ENCODE data around the gene ESYT2.
"Not testable (repeated sequence)": the region's sequence is repeated elsewhere in the genome, so short reads cannot be mapped to it uniquely, and the experiment has no call there.

The ESYT2 gene

GRCh38 chr7:158829342-158830210, at the start of gene ESYT2 (continued):
- TF ChIP-seq, protein P1, sequence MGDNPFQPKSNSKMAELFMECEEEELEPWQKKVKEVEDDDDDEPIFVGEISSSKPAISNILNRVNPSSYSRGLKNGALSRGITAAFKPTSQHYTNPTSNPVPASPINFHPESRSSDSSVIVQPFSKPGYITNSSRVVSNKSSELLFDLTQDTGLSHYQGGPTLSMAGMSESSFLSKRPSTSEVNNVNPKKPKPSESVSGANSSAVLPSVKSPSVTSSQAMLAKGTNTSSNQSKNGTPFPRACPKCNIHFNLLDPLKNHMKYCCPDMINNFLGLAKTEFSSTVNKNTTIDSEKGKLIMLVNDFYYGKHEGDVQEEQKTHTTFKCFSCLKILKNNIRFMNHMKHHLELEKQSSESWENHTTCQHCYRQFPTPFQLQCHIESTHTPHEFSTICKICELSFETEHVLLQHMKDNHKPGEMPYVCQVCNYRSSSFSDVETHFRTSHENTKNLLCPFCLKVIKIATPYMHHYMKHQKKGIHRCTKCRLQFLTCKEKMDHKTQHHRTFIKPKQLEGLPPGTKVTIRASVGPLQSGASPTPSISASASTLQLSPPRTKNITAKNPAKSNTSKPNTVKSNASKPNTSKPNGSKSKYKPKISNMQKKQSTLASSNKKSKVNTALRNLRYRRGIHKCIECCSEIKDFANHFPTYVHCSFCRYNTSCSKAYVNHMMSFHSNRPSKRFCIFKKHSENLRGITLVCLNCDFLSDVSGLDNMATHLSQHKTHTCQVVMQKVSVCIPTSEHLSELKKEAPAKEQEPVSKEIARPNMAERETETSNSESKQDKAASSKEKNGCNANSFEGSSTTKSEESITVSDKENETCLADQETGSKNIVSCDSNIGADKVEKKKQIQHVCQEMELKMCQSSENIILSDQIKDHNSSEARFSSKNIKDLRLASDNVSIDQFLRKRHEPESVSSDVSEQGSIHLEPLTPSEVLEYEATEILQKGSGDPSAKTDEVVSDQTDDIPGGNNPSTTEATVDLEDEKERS (tag by site-specific recombination; IDR thresholded peaks at IDR 0.05): no peak
- TF ChIP-seq ZNF777 (tag by site-specific recombination; IDR thresholded peaks at IDR 0.05; ENCODE audit: borderline replicate concordance) (peak; percentile 87; the same call in 1 of the 2 replicates), ZNF555 (tag by site-specific recombination; conservative IDR thresholded peaks at IDR 0.05) (no peak), ZNF404 (tag by site-specific recombination; IDR thresholded peaks at IDR 0.05) (no peak), ZNF658 (tag by site-specific recombination; IDR thresholded peaks at IDR 0.05) (no peak), ZNF544 (tag by site-specific recombination; IDR thresholded peaks at IDR 0.05) (no peak), ZBTB1 (tag by site-specific recombination; IDR thresholded peaks at IDR 0.05) (0 out of 2 replicates have a peak, but pooled peaks have one; percentile 16), ZNF155 (tag by site-specific recombination; IDR thresholded peaks at IDR 0.05) (no peak), ZNF76 (tag by site-specific recombination; IDR thresholded peaks at IDR 0.05; ENCODE audit: borderline replicate concordance, low read depth) (peak; percentile 69), ZNF449 (tag by site-specific recombination; IDR thresholded peaks at IDR 0.05) (peak; percentile 66), SP7 (tag by site-specific recombination; IDR thresholded peaks at IDR 0.05) (peak; percentile 92), ZFP69B (tag by site-specific recombination; IDR thresholded peaks at IDR 0.05) (peak; percentile 46; the same call in 1 of the 2 replicates), RBAK (tag by site-specific recombination; IDR thresholded peaks at IDR 0.05) (no peak), KLF1 (tag by site-specific recombination; IDR thresholded peaks at IDR 0.05) (peak; percentile 89), GLI4 (tag by site-specific recombination; IDR thresholded peaks at IDR 0.05) (peak; percentile 28; the same call in 1 of the 2 replicates), IKZF3 (tag by site-specific recombination; IDR thresholded peaks at IDR 0.05) (peak; percentile 10; the same call in 1 of the 2 replicates), PBX3 (CRISPR knock-in tag; IDR thresholded peaks at IDR 0.05) (no peak), ZNF776 (tag by site-specific recombination; IDR thresholded peaks at IDR 0.05; ENCODE audit: borderline replicate concordance) (no peak)
- TF ChIP-seq, protein P2, sequence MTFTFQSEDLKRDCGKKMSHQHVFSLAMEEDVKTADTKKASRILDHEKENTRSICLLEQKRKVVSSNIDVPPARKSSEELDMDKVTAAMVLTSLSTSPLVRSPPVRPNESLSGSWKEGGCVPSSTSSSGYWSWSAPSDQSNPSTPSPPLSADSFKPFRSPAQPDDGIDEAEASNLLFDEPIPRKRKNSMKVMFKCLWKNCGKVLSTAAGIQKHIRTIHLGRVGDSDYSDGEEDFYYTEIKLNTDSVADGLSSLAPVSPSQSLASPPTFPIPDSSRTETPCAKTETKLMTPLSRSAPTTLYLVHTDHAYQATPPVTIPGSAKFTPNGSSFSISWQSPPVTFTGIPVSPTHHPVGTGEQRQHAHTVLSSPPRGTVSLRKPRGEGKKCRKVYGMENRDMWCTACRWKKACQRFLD (tag by site-specific recombination; IDR thresholded peaks at IDR 0.05): no peak
- TF ChIP-seq, protein P3, sequence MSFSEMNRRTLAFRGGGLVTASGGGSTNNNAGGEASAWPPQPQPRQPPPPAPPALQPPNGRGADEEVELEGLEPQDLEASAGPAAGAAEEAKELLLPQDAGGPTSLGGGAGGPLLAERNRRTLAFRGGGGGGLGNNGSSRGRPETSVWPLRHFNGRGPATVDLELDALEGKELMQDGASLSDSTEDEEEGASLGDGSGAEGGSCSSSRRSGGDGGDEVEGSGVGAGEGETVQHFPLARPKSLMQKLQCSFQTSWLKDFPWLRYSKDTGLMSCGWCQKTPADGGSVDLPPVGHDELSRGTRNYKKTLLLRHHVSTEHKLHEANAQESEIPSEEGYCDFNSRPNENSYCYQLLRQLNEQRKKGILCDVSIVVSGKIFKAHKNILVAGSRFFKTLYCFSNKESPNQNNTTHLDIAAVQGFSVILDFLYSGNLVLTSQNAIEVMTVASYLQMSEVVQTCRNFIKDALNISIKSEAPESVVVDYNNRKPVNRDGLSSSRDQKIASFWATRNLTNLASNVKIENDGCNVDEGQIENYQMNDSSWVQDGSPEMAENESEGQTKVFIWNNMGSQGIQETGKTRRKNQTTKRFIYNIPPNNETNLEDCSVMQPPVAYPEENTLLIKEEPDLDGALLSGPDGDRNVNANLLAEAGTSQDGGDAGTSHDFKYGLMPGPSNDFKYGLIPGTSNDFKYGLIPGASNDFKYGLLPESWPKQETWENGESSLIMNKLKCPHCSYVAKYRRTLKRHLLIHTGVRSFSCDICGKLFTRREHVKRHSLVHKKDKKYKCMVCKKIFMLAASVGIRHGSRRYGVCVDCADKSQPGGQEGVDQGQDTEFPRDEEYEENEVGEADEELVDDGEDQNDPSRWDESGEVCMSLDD (tag by site-specific recombination; IDR thresholded peaks at IDR 0.05): peak; percentile 71

DNA sequence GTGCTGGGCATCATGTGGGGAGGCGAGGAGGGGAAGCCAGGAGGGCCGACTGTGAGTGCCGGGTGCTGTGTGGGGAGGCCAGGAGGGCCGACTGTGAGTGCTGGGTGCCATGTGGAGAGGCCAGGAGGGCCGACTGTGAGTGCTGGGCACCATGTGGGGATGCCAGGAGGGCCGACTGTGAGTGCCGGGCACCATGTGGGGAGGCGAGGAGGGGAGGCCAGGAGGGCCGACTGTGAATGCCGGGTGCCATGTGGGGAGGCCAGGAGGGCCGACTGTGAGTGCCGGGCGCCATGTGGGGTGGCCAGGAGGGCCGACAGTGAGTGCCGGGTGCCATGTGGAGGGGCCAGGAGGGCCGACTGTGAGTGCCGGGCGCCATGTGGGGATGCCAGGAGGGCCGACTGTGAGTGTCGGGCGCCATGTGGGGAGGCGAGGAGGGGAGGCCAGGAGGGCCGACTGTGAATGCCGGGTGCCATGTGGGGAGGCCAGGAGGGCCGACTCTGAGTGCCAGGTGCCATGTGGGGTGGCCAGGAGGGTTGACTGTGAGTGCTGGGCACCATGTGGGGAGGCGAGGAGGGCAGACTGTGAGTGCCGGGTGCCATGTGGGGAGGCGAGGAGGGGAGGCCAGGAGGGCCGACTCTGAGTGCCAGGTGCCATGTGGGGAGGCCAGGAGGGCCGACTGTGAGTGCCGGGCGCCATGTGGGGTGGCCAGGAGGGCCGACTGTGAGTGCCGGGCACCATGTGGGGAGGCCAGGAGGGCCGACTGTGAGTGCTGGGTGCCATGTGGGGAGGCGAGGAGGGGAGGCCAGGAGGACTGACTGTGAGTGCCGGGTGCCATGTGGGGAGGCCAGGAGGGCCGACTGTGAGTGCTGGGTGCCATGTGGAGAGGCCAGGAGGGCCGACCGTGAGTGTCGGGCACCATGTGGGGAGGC, 49.1 kb upstream of the ESYT2 start:
- POLR2A ChIA-PET; H3K4me3 ChIP-seq (ENCODE audit: low read depth, low read length); H3K9me3 ChIP-seq (ENCODE audit: control insufficient read depth, insufficient read depth, low read depth, low read length); H3K4me1 ChIP-seq (ENCODE audit: control insufficient read depth, insufficient read depth, low read length); H3K27ac ChIP-seq (ENCODE audit: extremely low read depth, low read depth, low read length): not testable (repeated sequence)
- CTCF ChIA-PET: interaction anchor here (0.6 kb wide), 1 partner anchor 54 kb away, joined by 4 read pairs; no protein-coding TSS in a partner anchor
- peaks cover 0 to 85% of the 10 kb centered on the region in 2 experiments; a peak in 2 of 3 replicates for H3K36me3 ChIP-seq (ENCODE audit: control insufficient read depth in 2 of 2, insufficient read depth in 1 of 2, low read length in 2 of 2)
